HepG2 (cell line): ENCODE results near the gene FAM83G. TPM values are rescaled to one million over a fixed set of nuclear protein-coding genes. Genes with fewer than 3 reads are reported as not detected.

ENCODE experiments used
- ATAC-seq: fragments of 200-7000 bp; cut with Tn5 transposase; 3 replicates; pipeline ENCODE4 v1.9.1; 2020; ENCODE audit warnings: mild to moderate bottlenecking, moderate library complexity
- BruUV-seq: library from RNA; stranded (reverse); fragments of 400-500 nt; replicated peaks from 2 replicates; lab custom pipeline; 2021; lab: Mats Ljungman, UMichigan
- CTCF ChIA-PET: fragments of 300-600 bp; formaldehyde crosslinking; extraction: SDS; loops from one replicate; lab custom pipeline; 2021; ENCODE audit warnings: low total read pairs, inconsistent platforms, low intra/inter-chr PET ratio; lab: Yijun Ruan, JAX
- POLR2A ChIA-PET: fragments of 350-600 bp; sonication (Branson Sonifier 250); formaldehyde crosslinking; loops from one replicate; lab custom pipeline; 2020; ENCODE audit warnings: antibody characterized with exemption, inconsistent platforms; lab: Yijun Ruan, JAX
- DNase-seq: peaks from one replicate; pipeline ENCODE4 v3.0.0-alpha.2; 2015; ENCODE audit warnings: low spot score
- FAIRE-seq: peaks from 3 replicates; lab custom pipeline; 2011; peaks lifted over from hg19 to GRCh38; lab: Jason Lieb, UNC
- H2AFZ ChIP-seq: one replicate; pipeline ENCODE4 v1.6.1; 2011; ENCODE audit warnings: low read length, inconsistent platforms
- H3K27ac ChIP-seq: fragments of 300-600 bp; 3 replicates; pipeline ENCODE4 v1.8.0; 2011; ENCODE audit warnings: mixed run types, mild to moderate bottlenecking, mixed read lengths, low read length, inconsistent platforms; ENCODE audit not compliant: insufficient read depth; ENCODE audit errors: extremely low read length
- H3K27me3 ChIP-seq, 2 experiments: fragments of 200-600 bp in 1 of 2; 2 replicates in 1 of 2; 3 replicates in 1 of 2; pipeline versions ENCODE4 v1.6.0 to v1.8.0; 2011; ENCODE audit warnings: low read length in 2 of 2, mild to moderate bottlenecking in 2 of 2, moderate library complexity in 2 of 2, inconsistent platforms in 1 of 2; ENCODE audit not compliant: insufficient read depth in 2 of 2, control insufficient read depth in 1 of 2
- H3K36me3 ChIP-seq, 2 experiments: fragments of 200-600 bp in 1 of 2; replicated peaks in 1 of 2; 2 replicates in 1 of 2; 3 replicates in 1 of 2; pipeline versions ENCODE4 v1.5.1 to v1.8.0; 2011; ENCODE audit warnings: low read length in 2 of 2, inconsistent platforms in 1 of 2; ENCODE audit not compliant: insufficient read depth in 2 of 2, control insufficient read depth in 1 of 2
- H3K4me1 ChIP-seq: 2 replicates; pipeline ENCODE4 v1.5.1; 2012; ENCODE audit warnings: low read length, inconsistent platforms; ENCODE audit not compliant: insufficient read depth
- H3K4me2 ChIP-seq: 2 replicates; pipeline ENCODE4 v1.6.0; 2011; ENCODE audit warnings: low read depth, low read length, inconsistent platforms
- H3K4me3 ChIP-seq, 3 experiments: fragments of 200-600 bp in 1 of 3; sonication (generic), shearing (Covaris generic) in 1 of 3; replicated peaks in 1 of 3; 2 replicates each; pipeline ENCODE4 v1.5.1; 2011 to 2016; ENCODE audit warnings: low read length in 3 of 3, inconsistent platforms in 2 of 3, low read depth in 2 of 3, mild to moderate bottlenecking in 2 of 3, control low read depth in 1 of 3, mixed read lengths in 1 of 3; ENCODE audit not compliant: insufficient read depth in 1 of 3
- H3K79me2 ChIP-seq: one replicate; pipeline ENCODE4 v1.6.1; 2011; ENCODE audit warnings: low read length, inconsistent platforms; ENCODE audit not compliant: insufficient read depth
- H3K9ac ChIP-seq: 2 replicates; pipeline ENCODE4 v1.6.0; 2011; ENCODE audit warnings: mild to moderate bottlenecking, low read depth, low read length, inconsistent platforms; ENCODE audit not compliant: insufficient read depth
- H3K9me3 ChIP-seq: 2 replicates; pipeline ENCODE4 v1.5.1; 2012; ENCODE audit warnings: mild to moderate bottlenecking, low read length
- H4K20me1 ChIP-seq: 2 replicates; pipeline ENCODE4 v1.6.0; 2011; ENCODE audit warnings: inconsistent platforms, mild to moderate bottlenecking, low read length, moderate library complexity; ENCODE audit not compliant: insufficient read depth
- ADNP ChIP-seq: sonication (generic); formaldehyde crosslinking; IDR thresholded peaks from 2 replicates; pipeline ENCODE4 v1.4.0; 2020; ENCODE audit warnings: missing genetic modification reagents
- ELF4 ChIP-seq: sonication (generic); formaldehyde crosslinking; IDR thresholded peaks from 2 replicates; pipeline ENCODE4 v1.5.0; 2020; ENCODE audit warnings: missing genetic modification reagents, mild to moderate bottlenecking, moderate library complexity, borderline replicate concordance
- FOXJ3 ChIP-seq: sonication (generic); formaldehyde crosslinking; IDR thresholded peaks from 2 replicates; pipeline ENCODE4 v1.4.0; 2020; ENCODE audit warnings: missing genetic modification reagents, mild to moderate bottlenecking, borderline replicate concordance
- FOXP1 ChIP-seq, 2 experiments: fragments of 450-650 bp in 1 of 2; IDR thresholded peaks; 2 replicates each; pipeline ENCODE4 v1.6.1; 2017 to 2018; ENCODE audit warnings: antibody characterized with exemption in 1 of 2
- GTF2F1 ChIP-seq: fragments of 150-350 bp; IDR thresholded peaks from 2 replicates; pipeline ENCODE4 v1.6.1; 2014; ENCODE audit warnings: low read length
- HMG20A ChIP-seq: IDR thresholded peaks from 2 replicates; pipeline ENCODE4 v1.6.1; 2016; ENCODE audit warnings: borderline replicate concordance
- SALL1 ChIP-seq: sonication (generic); formaldehyde crosslinking; IDR thresholded peaks from 2 replicates; pipeline ENCODE4 v1.8.0; 2022; ENCODE audit warnings: mild to moderate bottlenecking, missing genetic modification reagents
- SAP130 ChIP-seq: IDR thresholded peaks from 2 replicates; pipeline ENCODE4 v1.6.1; 2016; ENCODE audit warnings: low read depth
- SMAD1 ChIP-seq: sonication (generic); formaldehyde crosslinking; IDR thresholded peaks from 2 replicates; pipeline ENCODE4 v1.4.0; 2020; ENCODE audit warnings: missing genetic modification reagents, low read depth, mild to moderate bottlenecking, borderline replicate concordance
- SP5 ChIP-seq: IDR thresholded peaks from 2 replicates; pipeline ENCODE4 v1.6.1; 2016; ENCODE audit warnings: low read depth, borderline replicate concordance
- SUZ12 ChIP-seq: fragments of 150-350 bp; IDR thresholded peaks from 2 replicates; pipeline ENCODE4 v1.6.1; 2014; ENCODE audit warnings: low read depth, low read length
- TCF7 ChIP-seq: sonication (generic); IDR thresholded peaks from 2 replicates; pipeline ENCODE4 v1.6.1; 2016; ENCODE audit warnings: antibody characterized with exemption, low read depth
- ZNF629 ChIP-seq: sonication (generic); formaldehyde crosslinking; conservative IDR thresholded peaks from 2 replicates; pipeline ENCODE4 v1.5.0; 2020; ENCODE audit warnings: missing genetic modification reagents
- ZNF713 ChIP-seq: sonication (generic); formaldehyde crosslinking; IDR thresholded peaks from 2 replicates; pipeline ENCODE4 v1.4.0; 2020; ENCODE audit warnings: mild to moderate bottlenecking, missing genetic modification reagents
- WGBS: methylation state at CpG from one replicate; pipeline ENCODE4 v1.1.6; 2017; ENCODE audit warnings: low lambda C conversion rate; 5-methylcytosine and 5-hydroxymethylcytosine counted together
- in situ Hi-C: cut with HindIII; loops from 2 replicates; pipeline ENCODE4 v1.10.0; 2017; ENCODE audit warnings: low pct_unique_long_range_greater_than_20kb; ENCODE audit not compliant: extremely low pct_ligation_motif_present
- intact Hi-C: fragments of 100-400 bp; cut with micrococcal nuclease; formaldehyde crosslinking; loops from one replicate; pipeline ENCODE4 v1.10.0; 2022; ENCODE audit not compliant: unreplicated experiment
- polyA plus RNA-seq, 8 experiments: library from polyadenylated mRNA; depleted of rRNA in 3 of 8; stranded (reverse) in 7 of 8; unstranded in 1 of 8; fragments of >200 nt; fragmentation: Illumina TruSeq in 4 of 8; extraction: Trizol in 4 of 8; gene quantifications; 2 replicates each; pipeline versions ENCODE4 v1.2.1 to v1.2.3, GENCODE V29; 2011 to 2016; ENCODE audit warnings: low read depth in 4 of 8, missing spikeins in 1 of 8, mixed read lengths in 1 of 8; ENCODE audit not compliant: insufficient read depth in 1 of 8
- total RNA-seq, 5 experiments: library from RNA; depleted of rRNA; stranded (reverse); fragments of >200 nt; fragmentation: Illumina TruSeq; extraction: Trizol; gene quantifications; 2 replicates each; pipeline ENCODE4 v1.2.3, GENCODE V29; 2016; ENCODE audit warnings: low read depth in 1 of 5
- TF ChIP-seq, protein P1 (sequence below): sonication (generic); formaldehyde crosslinking; IDR thresholded peaks from 2 replicates; pipeline ENCODE4 v1.4.0; 2020; ENCODE audit warnings: missing genetic modification reagents
- TF ChIP-seq, protein P2 (sequence below): sonication (generic); formaldehyde crosslinking; IDR thresholded peaks from 2 replicates; pipeline ENCODE4 v1.4.0; 2020; ENCODE audit warnings: low read depth, mild to moderate bottlenecking, missing genetic modification reagents
- TF ChIP-seq, protein P3 (sequence below): sonication (generic); formaldehyde crosslinking; IDR thresholded peaks from 2 replicates; pipeline ENCODE4 v1.9.0; 2022; ENCODE audit warnings: low read depth, missing genetic modification reagents
- TF ChIP-seq, protein P4 (sequence below): sonication (generic); formaldehyde crosslinking; IDR thresholded peaks from 2 replicates; pipeline ENCODE4 v1.4.0; 2020; ENCODE audit warnings: missing genetic modification reagents, borderline replicate concordance
- TF ChIP-seq, protein P5 (sequence below): IDR thresholded peaks from 2 replicates; pipeline ENCODE4 v1.6.1; 2016

Gene FAM83G
- total and polyA plus RNA-seq, 2 of the 13 experiments (the other 11 are each of a cell fraction or from before 2014, with no cell fraction given) = 13.7 to 18.6 TPM

DNA sequence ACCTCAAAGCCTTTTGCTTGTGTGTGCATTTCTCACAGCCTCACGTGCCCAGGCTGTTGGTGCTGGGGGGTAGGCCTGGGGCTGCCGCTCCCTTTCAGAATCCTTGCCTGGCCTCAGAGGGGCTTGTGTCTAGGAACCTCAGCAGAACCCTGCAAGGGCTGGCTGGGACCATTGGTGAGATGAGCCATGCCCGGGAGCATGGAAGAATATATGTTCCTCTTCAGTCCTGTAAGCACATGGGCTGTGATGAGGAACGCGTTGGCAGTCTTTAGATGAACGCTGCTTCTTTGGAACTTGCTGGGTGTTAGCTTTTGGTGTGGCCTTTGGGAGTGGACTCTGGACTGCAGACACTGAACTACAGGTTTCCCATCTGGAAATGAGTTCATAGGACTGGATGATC lies 84.6 kb downstream of the FAM83G start:
- ATAC-seq (peak; percentile 87), FAIRE-seq (peak; percentile 73), DNase-seq (peak; percentile 43)
- no TSS peak for BruUV-seq
- Histone ChIP-seq H3K9me3 (no peaks in the 10 kb centered on the region), H3K36me3 (peaks cover 7 to 24% of the 10 kb centered on the region in 2 experiments; a peak in 4 of 5 replicates), H3K27me3 (no peaks in the 10 kb centered on the region), H4K20me1 (peaks cover 8% of the 10 kb centered on the region; the same call in 1 of the 2 replicates), H3K27ac (peak overlapping the region; percentile 44), H3K4me2 (peak overlapping the region; percentile 59), H2AFZ (no peak overlapping the region), H3K79me2 (peaks cover 7% of the 10 kb centered on the region), H3K4me1 (peaks cover 45% of the 10 kb centered on the region), H3K4me3 (peak overlapping the region in 1 of 3 experiments; percentile 7; a peak in 1 of 6 replicates), H3K9ac (no peak overlapping the region; the same call in 1 of the 2 replicates)
- CTCF ChIA-PET = no interaction called here
- intact Hi-C loops = no loop called here
- POLR2A ChIA-PET = interaction anchor here (1.3 kb wide), 1 partner anchor 85 kb away, joined by 3 read pairs; the partner anchor contains the start of gene FAM83G
- in situ Hi-C loops = no loop called here
- WGBS = 20% methylated on average over 1 of the region's 6 CpGs
- TF ChIP-seq GTF2F1 (no peak), SAP130 (CRISPR knock-in tag) (peak; percentile 42), FOXP1 (IDR thresholded peaks at IDR 0.05) (no peak), FOXP1 (CRISPR knock-in tag; IDR thresholded peaks at IDR 0.05) (no peak), HMG20A (no peak), ELF4 (CRISPR knock-in tag) (no peak), ZNF629 (no peak), FOXJ3 (CRISPR knock-in tag) (no peak), SP5 (CRISPR knock-in tag) (no peak), TCF7 (no peak), ZNF713 (CRISPR knock-in tag) (no peak), SUZ12 (no peak), ADNP (CRISPR knock-in tag) (no peak), SMAD1 (CRISPR knock-in tag) (no peak), SALL1 (peak; percentile 41; the same call in 1 of the 2 replicates)
- TF ChIP-seq, protein P1, sequence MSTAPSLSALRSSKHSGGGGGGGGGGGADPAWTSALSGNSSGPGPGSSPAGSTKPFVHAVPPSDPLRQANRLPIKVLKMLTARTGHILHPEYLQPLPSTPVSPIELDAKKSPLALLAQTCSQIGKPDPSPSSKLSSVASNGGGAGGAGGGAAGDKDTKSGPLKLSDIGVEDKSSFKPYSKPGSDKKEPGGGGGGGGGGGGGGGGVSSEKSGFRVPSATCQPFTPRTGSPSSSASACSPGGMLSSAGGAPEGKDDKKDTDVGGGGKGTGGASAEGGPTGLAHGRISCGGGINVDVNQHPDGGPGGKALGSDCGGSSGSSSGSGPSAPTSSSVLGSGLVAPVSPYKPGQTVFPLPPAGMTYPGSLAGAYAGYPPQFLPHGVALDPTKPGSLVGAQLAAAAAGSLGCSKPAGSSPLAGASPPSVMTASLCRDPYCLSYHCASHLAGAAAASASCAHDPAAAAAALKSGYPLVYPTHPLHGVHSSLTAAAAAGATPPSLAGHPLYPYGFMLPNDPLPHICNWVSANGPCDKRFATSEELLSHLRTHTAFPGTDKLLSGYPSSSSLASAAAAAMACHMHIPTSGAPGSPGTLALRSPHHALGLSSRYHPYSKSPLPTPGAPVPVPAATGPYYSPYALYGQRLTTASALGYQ (CRISPR knock-in tag) = no peak
- TF ChIP-seq, protein P2, sequence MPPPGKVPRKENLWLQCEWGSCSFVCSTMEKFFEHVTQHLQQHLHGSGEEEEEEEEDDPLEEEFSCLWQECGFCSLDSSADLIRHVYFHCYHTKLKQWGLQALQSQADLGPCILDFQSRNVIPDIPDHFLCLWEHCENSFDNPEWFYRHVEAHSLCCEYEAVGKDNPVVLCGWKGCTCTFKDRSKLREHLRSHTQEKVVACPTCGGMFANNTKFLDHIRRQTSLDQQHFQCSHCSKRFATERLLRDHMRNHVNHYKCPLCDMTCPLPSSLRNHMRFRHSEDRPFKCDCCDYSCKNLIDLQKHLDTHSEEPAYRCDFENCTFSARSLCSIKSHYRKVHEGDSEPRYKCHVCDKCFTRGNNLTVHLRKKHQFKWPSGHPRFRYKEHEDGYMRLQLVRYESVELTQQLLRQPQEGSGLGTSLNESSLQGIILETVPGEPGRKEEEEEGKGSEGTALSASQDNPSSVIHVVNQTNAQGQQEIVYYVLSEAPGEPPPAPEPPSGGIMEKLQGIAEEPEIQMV (CRISPR knock-in tag) = no peak
- TF ChIP-seq, protein P3, sequence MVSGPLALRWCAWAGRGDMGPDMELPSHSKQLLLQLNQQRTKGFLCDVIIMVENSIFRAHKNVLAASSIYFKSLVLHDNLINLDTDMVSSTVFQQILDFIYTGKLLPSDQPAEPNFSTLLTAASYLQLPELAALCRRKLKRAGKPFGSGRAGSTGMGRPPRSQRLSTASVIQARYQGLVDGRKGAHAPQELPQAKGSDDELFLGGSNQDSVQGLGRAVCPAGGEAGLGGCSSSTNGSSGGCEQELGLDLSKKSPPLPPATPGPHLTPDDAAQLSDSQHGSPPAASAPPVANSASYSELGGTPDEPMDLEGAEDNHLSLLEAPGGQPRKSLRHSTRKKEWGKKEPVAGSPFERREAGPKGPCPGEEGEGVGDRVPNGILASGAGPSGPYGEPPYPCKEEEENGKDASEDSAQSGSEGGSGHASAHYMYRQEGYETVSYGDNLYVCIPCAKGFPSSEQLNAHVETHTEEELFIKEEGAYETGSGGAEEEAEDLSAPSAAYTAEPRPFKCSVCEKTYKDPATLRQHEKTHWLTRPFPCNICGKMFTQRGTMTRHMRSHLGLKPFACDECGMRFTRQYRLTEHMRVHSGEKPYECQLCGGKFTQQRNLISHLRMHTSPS (CRISPR knock-in tag) = no peak
- TF ChIP-seq, protein P4, sequence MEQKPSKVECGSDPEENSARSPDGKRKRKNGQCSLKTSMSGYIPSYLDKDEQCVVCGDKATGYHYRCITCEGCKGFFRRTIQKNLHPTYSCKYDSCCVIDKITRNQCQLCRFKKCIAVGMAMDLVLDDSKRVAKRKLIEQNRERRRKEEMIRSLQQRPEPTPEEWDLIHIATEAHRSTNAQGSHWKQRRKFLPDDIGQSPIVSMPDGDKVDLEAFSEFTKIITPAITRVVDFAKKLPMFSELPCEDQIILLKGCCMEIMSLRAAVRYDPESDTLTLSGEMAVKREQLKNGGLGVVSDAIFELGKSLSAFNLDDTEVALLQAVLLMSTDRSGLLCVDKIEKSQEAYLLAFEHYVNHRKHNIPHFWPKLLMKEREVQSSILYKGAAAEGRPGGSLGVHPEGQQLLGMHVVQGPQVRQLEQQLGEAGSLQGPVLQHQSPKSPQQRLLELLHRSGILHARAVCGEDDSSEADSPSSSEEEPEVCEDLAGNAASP (CRISPR knock-in tag) = no peak
- TF ChIP-seq, protein P5, sequence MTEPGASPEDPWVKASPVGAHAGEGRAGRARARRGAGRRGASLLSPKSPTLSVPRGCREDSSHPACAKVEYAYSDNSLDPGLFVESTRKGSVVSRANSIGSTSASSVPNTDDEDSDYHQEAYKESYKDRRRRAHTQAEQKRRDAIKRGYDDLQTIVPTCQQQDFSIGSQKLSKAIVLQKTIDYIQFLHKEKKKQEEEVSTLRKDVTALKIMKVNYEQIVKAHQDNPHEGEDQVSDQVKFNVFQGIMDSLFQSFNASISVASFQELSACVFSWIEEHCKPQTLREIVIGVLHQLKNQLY = 0 out of 2 replicates have a peak, but pooled peaks have one; percentile 12
